K562 (cell line): ENCODE measurements around the gene RERE. TPM values are rescaled to one million over a fixed set of nuclear protein-coding genes. Genes with fewer than 3 reads are reported as not detected.

Experiments used
- BHLHE40 ChIP-seq: IDR thresholded peaks from 2 replicates; pipeline ENCODE4 v1.6.1; 2011; ENCODE audit warnings: low read length, improper control_type of control experiment
- ELF4 ChIP-seq: fragments of 450-650 bp; formaldehyde crosslinking; IDR thresholded peaks from 2 replicates; pipeline ENCODE4 v1.4.0; 2022; ENCODE audit warnings: missing genetic modification characterization
- MCM7 ChIP-seq, 2 experiments: fragments of 450-650 bp; IDR thresholded peaks; 2 replicates each; pipeline ENCODE4 v1.6.1; 2016 to 2018
- MYBL2 ChIP-seq, 2 experiments: fragments of 450-650 bp in 1 of 2; sonication (generic) in 1 of 2; formaldehyde crosslinking in 1 of 2; IDR thresholded peaks; 2 replicates each; pipeline versions ENCODE4 v1.6.1 to v1.8.1; 2017 to 2022; ENCODE audit warnings: borderline replicate concordance in 1 of 2, inconsistent platforms in 1 of 2, low read depth in 1 of 2, mild to moderate bottlenecking in 1 of 2, missing genetic modification reagents in 1 of 2, moderate library complexity in 1 of 2
- SMAD1 ChIP-seq: fragments of 150-350 bp; IDR thresholded peaks from 2 replicates; pipeline ENCODE4 v1.6.1; 2014; ENCODE audit warnings: low read length, low read depth; ENCODE audit not compliant: partially characterized antibody
- SP2 ChIP-seq: IDR thresholded peaks from 2 replicates; pipeline ENCODE4 v1.6.1; 2011; ENCODE audit warnings: mild to moderate bottlenecking, low read depth, low read length, moderate library complexity; ENCODE audit not compliant: poor library complexity, severe bottlenecking; ENCODE audit errors: extremely low read depth
- polyA plus RNA-seq, 8 experiments: library from polyadenylated mRNA; depleted of rRNA in 4 of 8; stranded (reverse) in 5 of 8; unstranded in 3 of 8; fragments of >200 nt; fragmentation: Nextera tagmentation in 2 of 8; fragmentation: Illumina TruSeq in 1 of 8; extraction: Ambion mirVana in 2 of 8; extraction: Trizol in 1 of 8; gene quantifications; 2 replicates each; pipeline versions ENCODE4 v1.2.1 to v1.2.3, GENCODE V29; 2011 to 2014; ENCODE audit warnings: inconsistent platforms in 1 of 8, missing spikeins in 1 of 8
- total RNA-seq, 7 experiments: library from RNA; depleted of rRNA in 6 of 7; stranded (reverse); fragments of >200 nt in 6 of 7; fragmentation: Illumina TruSeq in 2 of 7; extraction: Trizol in 2 of 7; gene quantifications; 2 replicates each; pipeline versions ENCODE4 v1.2.1 to v1.2.3, GENCODE V29; 2011 to 2021; ENCODE audit warnings: low replicate concordance in 1 of 7
- TF ChIP-seq, protein P1 (sequence below): fragments of 200-800 bp; sonication (Bioruptor generic); IDR thresholded peaks from 2 replicates; pipeline ENCODE4 v1.6.1; 2016; ENCODE audit warnings: missing genetic modification characterization, missing compliant biosample characterization
- TF ChIP-seq, protein P2 (sequence below): fragments of 450-650 bp; conservative IDR thresholded peaks from 2 replicates; pipeline ENCODE4 v1.6.1; 2016; ENCODE audit warnings: missing genetic modification characterization, low read depth, mild to moderate bottlenecking, missing compliant biosample characterization, moderate library complexity
- TF ChIP-seq, protein P3 (sequence below), 2 experiments: fragments of 450-650 bp; IDR thresholded peaks; 2 replicates each; pipeline ENCODE4 v1.6.1; 2016; ENCODE audit warnings: mild to moderate bottlenecking in 2 of 2, borderline replicate concordance in 1 of 2, low read depth in 1 of 2, moderate library complexity in 1 of 2

The RERE gene
- total and polyA plus RNA-seq, 9 of the 15 experiments (the other 6 are each of a cell fraction or from before 2014, with no cell fraction given), result 3.0 to 51.5 (median 13.4) TPM

DNA sequence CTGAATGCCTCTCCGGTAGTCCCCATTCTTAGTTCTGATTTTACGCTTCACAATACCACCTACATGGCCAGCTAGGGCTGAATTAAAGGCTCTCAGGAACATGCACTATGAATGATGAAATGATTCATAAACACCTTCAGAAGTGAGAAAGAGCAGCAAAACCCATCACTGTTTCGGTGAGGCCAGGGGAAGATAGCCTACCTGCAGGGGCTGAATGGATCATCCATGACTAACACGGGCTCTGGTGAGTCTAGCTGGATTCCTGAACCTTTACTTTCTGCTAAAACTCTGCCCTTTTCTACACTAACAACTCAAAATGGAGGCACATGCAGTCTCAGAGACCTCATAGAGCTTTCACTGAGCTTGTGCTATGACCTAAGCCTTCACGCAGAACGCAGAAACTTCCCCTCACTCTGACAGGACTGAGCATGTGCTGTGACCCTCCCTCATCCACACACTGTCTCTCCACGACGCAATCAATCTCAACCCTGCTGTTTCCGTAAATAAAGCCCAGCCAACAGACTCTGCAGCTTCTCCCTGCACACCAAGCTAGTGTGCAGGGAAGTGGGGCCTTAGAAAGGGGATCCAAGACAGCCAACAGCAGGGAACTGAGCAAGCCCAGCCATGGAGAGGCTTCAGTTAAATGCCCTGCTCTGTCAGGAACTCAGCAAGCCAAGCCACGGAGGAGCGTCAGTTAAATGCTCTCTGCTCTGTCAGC lies 291.7 kb downstream of the RERE start (continued):
- TF ChIP-seq, protein P1, sequence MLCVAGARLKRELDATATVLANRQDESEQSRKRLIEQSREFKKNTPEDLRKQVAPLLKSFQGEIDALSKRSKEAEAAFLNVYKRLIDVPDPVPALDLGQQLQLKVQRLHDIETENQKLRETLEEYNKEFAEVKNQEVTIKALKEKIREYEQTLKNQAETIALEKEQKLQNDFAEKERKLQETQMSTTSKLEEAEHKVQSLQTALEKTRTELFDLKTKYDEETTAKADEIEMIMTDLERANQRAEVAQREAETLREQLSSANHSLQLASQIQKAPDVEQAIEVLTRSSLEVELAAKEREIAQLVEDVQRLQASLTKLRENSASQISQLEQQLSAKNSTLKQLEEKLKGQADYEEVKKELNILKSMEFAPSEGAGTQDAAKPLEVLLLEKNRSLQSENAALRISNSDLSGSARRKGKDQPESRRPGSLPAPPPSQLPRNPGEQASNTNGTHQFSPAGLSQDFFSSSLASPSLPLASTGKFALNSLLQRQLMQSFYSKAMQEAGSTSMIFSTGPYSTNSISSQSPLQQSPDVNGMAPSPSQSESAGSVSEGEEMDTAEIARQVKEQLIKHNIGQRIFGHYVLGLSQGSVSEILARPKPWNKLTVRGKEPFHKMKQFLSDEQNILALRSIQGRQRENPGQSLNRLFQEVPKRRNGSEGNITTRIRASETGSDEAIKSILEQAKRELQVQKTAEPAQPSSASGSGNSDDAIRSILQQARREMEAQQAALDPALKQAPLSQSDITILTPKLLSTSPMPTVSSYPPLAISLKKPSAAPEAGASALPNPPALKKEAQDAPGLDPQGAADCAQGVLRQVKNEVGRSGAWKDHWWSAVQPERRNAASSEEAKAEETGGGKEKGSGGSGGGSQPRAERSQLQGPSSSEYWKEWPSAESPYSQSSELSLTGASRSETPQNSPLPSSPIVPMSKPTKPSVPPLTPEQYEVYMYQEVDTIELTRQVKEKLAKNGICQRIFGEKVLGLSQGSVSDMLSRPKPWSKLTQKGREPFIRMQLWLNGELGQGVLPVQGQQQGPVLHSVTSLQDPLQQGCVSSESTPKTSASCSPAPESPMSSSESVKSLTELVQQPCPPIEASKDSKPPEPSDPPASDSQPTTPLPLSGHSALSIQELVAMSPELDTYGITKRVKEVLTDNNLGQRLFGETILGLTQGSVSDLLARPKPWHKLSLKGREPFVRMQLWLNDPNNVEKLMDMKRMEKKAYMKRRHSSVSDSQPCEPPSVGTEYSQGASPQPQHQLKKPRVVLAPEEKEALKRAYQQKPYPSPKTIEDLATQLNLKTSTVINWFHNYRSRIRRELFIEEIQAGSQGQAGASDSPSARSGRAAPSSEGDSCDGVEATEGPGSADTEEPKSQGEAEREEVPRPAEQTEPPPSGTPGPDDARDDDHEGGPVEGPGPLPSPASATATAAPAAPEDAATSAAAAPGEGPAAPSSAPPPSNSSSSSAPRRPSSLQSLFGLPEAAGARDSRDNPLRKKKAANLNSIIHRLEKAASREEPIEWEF, result no peak
- TF ChIP-seq MCM7 (IDR thresholded peaks at IDR 0.05), result no peak
- TF ChIP-seq, protein P2, sequence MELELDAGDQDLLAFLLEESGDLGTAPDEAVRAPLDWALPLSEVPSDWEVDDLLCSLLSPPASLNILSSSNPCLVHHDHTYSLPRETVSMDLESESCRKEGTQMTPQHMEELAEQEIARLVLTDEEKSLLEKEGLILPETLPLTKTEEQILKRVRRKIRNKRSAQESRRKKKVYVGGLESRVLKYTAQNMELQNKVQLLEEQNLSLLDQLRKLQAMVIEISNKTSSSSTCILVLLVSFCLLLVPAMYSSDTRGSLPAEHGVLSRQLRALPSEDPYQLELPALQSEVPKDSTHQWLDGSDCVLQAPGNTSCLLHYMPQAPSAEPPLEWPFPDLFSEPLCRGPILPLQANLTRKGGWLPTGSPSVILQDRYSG (tag), result no peak
- TF ChIP-seq, protein P3, sequence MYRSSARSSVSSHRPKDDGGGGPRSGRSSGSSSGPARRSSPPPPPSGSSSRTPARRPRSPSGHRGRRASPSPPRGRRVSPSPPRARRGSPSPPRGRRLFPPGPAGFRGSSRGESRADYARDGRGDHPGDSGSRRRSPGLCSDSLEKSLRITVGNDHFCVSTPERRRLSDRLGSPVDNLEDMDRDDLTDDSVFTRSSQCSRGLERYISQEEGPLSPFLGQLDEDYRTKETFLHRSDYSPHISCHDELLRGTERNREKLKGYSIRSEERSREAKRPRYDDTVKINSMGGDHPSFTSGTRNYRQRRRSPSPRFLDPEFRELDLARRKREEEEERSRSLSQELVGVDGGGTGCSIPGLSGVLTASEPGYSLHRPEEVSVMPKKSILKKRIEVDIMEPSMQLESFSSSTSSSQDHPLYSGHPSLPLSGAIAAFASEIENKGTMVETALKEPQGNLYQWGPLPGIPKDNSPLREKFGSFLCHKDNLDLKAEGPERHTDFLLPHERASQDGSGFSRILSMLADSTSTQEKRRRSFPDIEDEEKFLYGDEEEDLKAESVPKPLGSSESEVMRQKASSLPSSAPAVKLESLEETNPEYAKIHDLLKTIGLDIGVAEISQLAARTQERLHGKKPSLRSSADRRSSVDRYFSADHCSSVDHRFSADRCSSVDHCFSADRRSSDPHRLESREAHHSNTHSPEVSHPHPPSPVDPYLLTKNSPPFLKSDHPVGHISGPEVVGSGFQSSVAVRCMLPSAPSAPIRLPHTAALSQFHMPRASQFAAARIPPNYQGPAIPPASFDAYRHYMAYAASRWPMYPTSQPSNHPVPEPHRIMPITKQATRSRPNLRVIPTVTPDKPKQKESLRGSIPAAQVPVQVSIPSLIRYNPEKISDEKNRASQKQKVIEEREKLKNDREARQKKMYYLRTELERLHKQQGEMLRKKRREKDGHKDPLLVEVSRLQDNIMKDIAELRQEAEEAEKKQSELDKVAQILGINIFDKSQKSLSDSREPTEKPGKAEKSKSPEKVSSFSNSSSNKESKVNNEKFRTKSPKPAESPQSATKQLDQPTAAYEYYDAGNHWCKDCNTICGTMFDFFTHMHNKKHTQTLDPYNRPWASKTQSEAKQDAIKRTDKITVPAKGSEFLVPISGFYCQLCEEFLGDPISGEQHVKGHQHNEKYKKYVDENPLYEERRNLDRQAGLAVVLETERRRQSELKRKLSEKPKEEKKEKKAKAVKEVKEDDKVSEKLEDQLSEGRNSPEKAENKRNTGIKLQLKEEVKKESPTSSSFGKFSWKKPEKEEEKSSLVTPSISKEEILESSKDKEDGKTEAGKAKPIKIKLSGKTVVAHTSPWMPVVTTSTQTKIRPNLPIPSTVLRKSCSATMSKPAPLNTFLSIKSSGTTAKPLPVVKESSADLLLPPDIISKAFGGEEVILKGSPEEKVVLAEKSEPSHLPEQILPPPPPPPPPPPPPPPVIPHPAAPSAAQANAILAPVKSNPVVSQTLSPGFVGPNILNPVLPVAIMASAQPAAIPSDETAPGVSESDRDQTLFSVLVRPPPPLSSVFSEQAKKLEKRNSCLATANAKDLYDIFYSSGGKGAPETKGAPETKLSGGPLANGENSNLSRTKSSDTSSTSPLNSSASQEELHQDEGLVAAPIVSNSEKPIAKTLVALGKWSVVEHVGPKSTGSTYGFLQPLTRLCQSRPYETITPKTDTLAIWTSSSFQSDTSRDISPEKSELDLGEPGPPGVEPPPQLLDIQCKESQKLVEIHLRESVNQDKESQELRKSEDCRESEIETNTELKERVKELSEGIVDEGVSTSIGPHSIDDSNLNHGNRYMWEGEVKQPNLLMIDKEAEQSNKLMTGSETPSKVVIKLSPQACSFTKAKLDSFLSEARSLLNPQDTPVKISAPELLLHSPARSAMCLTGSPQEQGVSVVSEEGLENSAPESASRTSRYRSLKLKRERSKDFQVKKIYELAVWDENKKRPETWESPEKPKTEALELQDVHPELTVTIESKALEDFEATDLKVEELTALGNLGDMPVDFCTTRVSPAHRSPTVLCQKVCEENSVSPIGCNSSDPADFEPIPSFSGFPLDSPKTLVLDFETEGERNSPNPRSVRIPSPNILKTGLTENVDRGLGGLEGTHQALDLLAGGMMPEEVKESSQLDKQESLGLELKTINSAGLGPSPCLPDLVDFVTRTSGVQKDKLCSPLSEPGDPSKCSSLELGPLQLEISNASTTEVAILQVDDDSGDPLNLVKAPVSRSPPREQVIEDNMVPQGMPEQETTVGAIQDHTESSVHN (IDR thresholded peaks at IDR 0.05; ENCODE audit: borderline replicate concordance in 1 of 2, low read depth in 1 of 2), result peak in 1 of 2 experiments; percentile 81; a peak in 2 of 4 replicates
- TF ChIP-seq SMAD1, result peak; percentile 64
- peak; percentile 92 for TF ChIP-seq ELF4
- no peak for TF ChIP-seq MYBL2 (IDR thresholded peaks at IDR 0.05; ENCODE audit: low read depth)
- TF ChIP-seq MYBL2 (CRISPR knock-in tag; IDR thresholded peaks at IDR 0.05; ENCODE audit: borderline replicate concordance), result no peak
- TF ChIP-seq BHLHE40, result peak; percentile 80
- TF ChIP-seq SP2, result no peak
